Astrocyte (in vitro differentiated cells and primary cell): ENCODE measurements around the gene MLIP.

Experiments
- CTCF ChIP-seq: IDR thresholded peaks from 2 replicates; pipeline ENCODE4 v1.5.1; 2011; ENCODE audit warnings: low read depth, mild to moderate bottlenecking, inconsistent platforms, low read length, moderate library complexity; ENCODE audit not compliant: insufficient read depth
- EZH2 ChIP-seq: IDR thresholded peaks from 2 replicates; pipeline ENCODE4 v1.6.1; 2012; ENCODE audit warnings: mild to moderate bottlenecking, low read length, inconsistent platforms; ENCODE audit not compliant: insufficient read depth

- TF ChIP-seq CTCF, result no peak
- TF ChIP-seq EZH2, result no peak
Observed at GRCh38 chr6:54108271-54108670, 3.0 kb upstream of the MLIP start.
